ENCODE results near the gene STK36. TPM values are rescaled to one million over a fixed set of nuclear protein-coding genes. Genes with fewer than 3 reads are reported as not detected.

Gene STK36
- total RNA-seq, 1 experiment from 2014 or later, result 38.7 TPM

DNA sequence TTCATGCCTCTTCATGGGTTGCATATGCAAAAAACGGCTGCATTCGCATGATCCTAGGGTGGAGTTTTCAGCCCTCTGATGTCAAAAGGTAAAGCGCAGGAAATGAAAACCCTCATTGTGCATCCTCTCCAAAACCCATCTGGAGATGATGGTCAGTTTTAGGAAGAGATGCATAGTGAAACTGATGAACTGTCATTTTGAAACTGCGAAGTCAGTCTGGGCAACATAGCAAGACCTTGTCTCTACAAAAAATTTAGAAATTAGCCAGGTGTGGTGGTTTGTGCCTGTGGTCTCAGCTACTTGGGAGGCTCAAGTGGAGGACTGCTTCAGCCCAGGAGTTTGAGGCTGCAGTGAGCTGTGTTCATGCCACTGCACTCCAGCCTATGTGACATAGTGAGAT is 36.2 kb downstream of the STK36 start:
- no peak overlapping the region for H4K5ac ChIP-seq (ENCODE audit: insufficient read length, low read depth, low read length)
- no CpG with 5 or more reads among the region's 4 CpGs for WGBS (ENCODE audit: extremely low coverage, insufficient read length, low lambda C conversion rate)
- TF ChIP-seq, protein P1, sequence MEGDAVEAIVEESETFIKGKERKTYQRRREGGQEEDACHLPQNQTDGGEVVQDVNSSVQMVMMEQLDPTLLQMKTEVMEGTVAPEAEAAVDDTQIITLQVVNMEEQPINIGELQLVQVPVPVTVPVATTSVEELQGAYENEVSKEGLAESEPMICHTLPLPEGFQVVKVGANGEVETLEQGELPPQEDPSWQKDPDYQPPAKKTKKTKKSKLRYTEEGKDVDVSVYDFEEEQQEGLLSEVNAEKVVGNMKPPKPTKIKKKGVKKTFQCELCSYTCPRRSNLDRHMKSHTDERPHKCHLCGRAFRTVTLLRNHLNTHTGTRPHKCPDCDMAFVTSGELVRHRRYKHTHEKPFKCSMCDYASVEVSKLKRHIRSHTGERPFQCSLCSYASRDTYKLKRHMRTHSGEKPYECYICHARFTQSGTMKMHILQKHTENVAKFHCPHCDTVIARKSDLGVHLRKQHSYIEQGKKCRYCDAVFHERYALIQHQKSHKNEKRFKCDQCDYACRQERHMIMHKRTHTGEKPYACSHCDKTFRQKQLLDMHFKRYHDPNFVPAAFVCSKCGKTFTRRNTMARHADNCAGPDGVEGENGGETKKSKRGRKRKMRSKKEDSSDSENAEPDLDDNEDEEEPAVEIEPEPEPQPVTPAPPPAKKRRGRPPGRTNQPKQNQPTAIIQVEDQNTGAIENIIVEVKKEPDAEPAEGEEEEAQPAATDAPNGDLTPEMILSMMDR (conservative IDR thresholded peaks at IDR 0.05), result no peak
- Mint-ChIP-seq H3K36me3 (ENCODE audit: insufficient read depth in 1 of 3, low read depth in 3 of 3) (no peaks in the 10 kb centered on the region; a peak in 2 of 7 replicates), H3K4me3 (no peak overlapping the region), H3K27ac (no peak overlapping the region), H3K27me3 (ENCODE audit: low read depth) (no peaks in the 10 kb centered on the region; the same call in 1 of the 2 replicates), H3K9me3 (peaks cover 0 to 4% of the 10 kb centered on the region in 2 experiments; a peak in 3 of 5 replicates), H3K4me1 (peaks cover 17 to 20% of the 10 kb centered on the region in 2 experiments)
- no peaks in the 10 kb centered on the region for H3K9me3 ChIP-seq (ENCODE audit: control insufficient read depth, low read depth, low read length)
- no peaks in the 10 kb centered on the region for H3K4me1 ChIP-seq (ENCODE audit: insufficient read depth, low read length)
- H2BK12ac ChIP-seq (ENCODE audit: insufficient read length, low read depth, low read length), result no peak overlapping the region
- no peak overlapping the region for H2BK20ac ChIP-seq (ENCODE audit: low read depth, low read length, poor library complexity, severe bottlenecking)
- peaks cover 2% of the 10 kb centered on the region for H3K79me1 ChIP-seq (ENCODE audit: insufficient read depth, low read depth, low read length, poor library complexity, severe bottlenecking)
- H4K20me1 ChIP-seq (ENCODE audit: control insufficient read depth, insufficient read depth, insufficient read length), result no peaks in the 10 kb centered on the region
- no peak overlapping the region for H3K14ac ChIP-seq (ENCODE audit: insufficient read depth, low read length)
- no peak overlapping the region for H2AK5ac ChIP-seq (ENCODE audit: insufficient read length, low read length)
- H3K4ac ChIP-seq (ENCODE audit: low read depth, low read length), result no peak overlapping the region
- H3T11ph ChIP-seq (ENCODE audit: low read length), result no peak overlapping the region
- no peak overlapping the region for H2BK120ac ChIP-seq (ENCODE audit: low read depth, low read length, poor library complexity, severe bottlenecking)
- H3K9ac ChIP-seq (ENCODE audit: extremely low read depth, insufficient read length, low read length), result no peak overlapping the region
- H3K18ac ChIP-seq (ENCODE audit: insufficient read length, low read depth, low read length), result no peak overlapping the region
- H4K8ac ChIP-seq (replicated peaks; ENCODE audit: insufficient read length, low read depth, low read length), result no peak overlapping the region
- peaks cover 9% of the 10 kb centered on the region; the same call in 1 of the 2 replicates for H3K79me2 ChIP-seq (ENCODE audit: insufficient read depth, low read length)
- no peak overlapping the region for H3K23ac ChIP-seq (ENCODE audit: insufficient read length, low read depth, low read length)
- H3K27ac ChIP-seq (ENCODE audit: insufficient read length, low read depth, low read length), result no peak overlapping the region
- H3K4me2 ChIP-seq (ENCODE audit: insufficient read depth, insufficient read length, low read length), result no peak overlapping the region
- H3K23me2 ChIP-seq (ENCODE audit: insufficient read length, low read depth, low read length, poor library complexity, severe bottlenecking), result no peaks in the 10 kb centered on the region
- H2AFZ ChIP-seq (ENCODE audit: low read length), result no peak overlapping the region
- H3K27me3 ChIP-seq (ENCODE audit: insufficient read depth, low read length), result no peaks in the 10 kb centered on the region
- no peak overlapping the region for H4K91ac ChIP-seq (ENCODE audit: insufficient read length, low read depth, low read length)
- H3K56ac ChIP-seq (ENCODE audit: insufficient read length, low read depth, low read length), result no peak overlapping the region
- no peak overlapping the region for H2BK15ac ChIP-seq (ENCODE audit: low read depth, low read length)
- no peak for DNase-seq
- no peak overlapping the region for H2BK5ac ChIP-seq (ENCODE audit: insufficient read length, low read length)

All from H9 (cell line).